Stomach smooth muscle (tissue), 2 donors: Measurements from ENCODE around the gene CCDC170.

Experiments used
- H3K27ac ChIP-seq: one replicate; pipeline ENCODE4 v1.7.0; 2013; ENCODE audit warnings: mild to moderate bottlenecking, low read length, inconsistent platforms
- H3K27me3 ChIP-seq, 2 donors: one replicate each; pipeline ENCODE4 v1.7.0; 2013; ENCODE audit warnings: low read length in 2 of 2; ENCODE audit not compliant: insufficient read depth in 2 of 2, control insufficient read depth in 1 of 2
- H3K36me3 ChIP-seq, 2 donors: one replicate each; pipeline ENCODE4 v1.7.0; 2013; ENCODE audit warnings: low read length in 2 of 2; ENCODE audit not compliant: control insufficient read depth in 2 of 2, insufficient read depth in 2 of 2
- H3K4me1 ChIP-seq: one replicate; pipeline ENCODE4 v1.7.0; 2013; ENCODE audit warnings: low read length; ENCODE audit not compliant: control insufficient read depth, insufficient read depth
- H3K4me3 ChIP-seq, 2 donors: one replicate each; pipeline ENCODE4 v1.7.0; 2013; ENCODE audit warnings: low read length in 2 of 2
- H3K9ac ChIP-seq, 2 donors: one replicate each; pipeline ENCODE4 v1.7.0; 2013; ENCODE audit warnings: low read length in 2 of 2, mild to moderate bottlenecking in 1 of 2
- H3K9me3 ChIP-seq, 2 donors: one replicate each; pipeline ENCODE4 v1.7.0; 2013; ENCODE audit warnings: low read length in 2 of 2; ENCODE audit not compliant: control insufficient read depth in 2 of 2
- donor health status: healthy.
- donor health status: Pancreatic carcinoma.

The CCDC170 gene

GRCh38 chr6:151617539-151617938, 123.7 kb downstream of the CCDC170 start:
- H3K27me3 ChIP-seq = no peaks in the 10 kb centered on the region
- no peak overlapping the region for H3K9ac ChIP-seq
- H3K36me3 ChIP-seq = no peaks in the 10 kb centered on the region
- H3K4me1 ChIP-seq = no peaks in the 10 kb centered on the region
- H3K4me3 ChIP-seq = no peak overlapping the region
- H3K9me3 ChIP-seq = peaks cover 0 to 2% of the 10 kb centered on the region in 2 donors
- H3K27ac ChIP-seq = no peak overlapping the region

GRCh38 chr6:151618717-151619116, 124.9 kb downstream of the CCDC170 start:
- peaks cover 0 to 2% of the 10 kb centered on the region in 2 donors for H3K9me3 ChIP-seq
- no peak overlapping the region for H3K9ac ChIP-seq
- no peaks in the 10 kb centered on the region for H3K4me1 ChIP-seq

GRCh38 chr6:151620179-151620578, 126.4 kb downstream of the CCDC170 start:
- no peak overlapping the region for H3K27ac ChIP-seq
- no peaks in the 10 kb centered on the region for H3K36me3 ChIP-seq
- H3K4me1 ChIP-seq = no peaks in the 10 kb centered on the region
- peaks cover 0 to 2% of the 10 kb centered on the region in 2 donors for H3K9me3 ChIP-seq
- no peaks in the 10 kb centered on the region for H3K27me3 ChIP-seq
- no peak overlapping the region for H3K4me3 ChIP-seq
- H3K9ac ChIP-seq = no peak overlapping the region

More at GRCh38 chr6:151618717-151619116, 124.9 kb downstream of the CCDC170 start:
- Histone ChIP-seq H3K4me3 (no peak overlapping the region), H3K27me3 (no peaks in the 10 kb centered on the region), H3K27ac (no peak overlapping the region), H3K36me3 (no peaks in the 10 kb centered on the region)

- H3K36me3 ChIP-seq = no peaks in the 10 kb centered on the region
- no peak overlapping the region for H3K27ac ChIP-seq
- H3K9me3 ChIP-seq = no peaks in the 10 kb centered on the region
- no peak overlapping the region for H3K4me3 ChIP-seq
- H3K27me3 ChIP-seq = no peaks in the 10 kb centered on the region
- H3K4me1 ChIP-seq = no peaks in the 10 kb centered on the region
- H3K9ac ChIP-seq = no peak overlapping the region
Measured at GRCh38 chr6:151624071-151624470, 130.3 kb downstream of the CCDC170 start.

GRCh38 chr6:151624481-151624880, 130.7 kb downstream of the CCDC170 start:
- Histone ChIP-seq H3K9ac (no peak overlapping the region), H3K4me3 (no peak overlapping the region), H3K27ac (no peak overlapping the region), H3K9me3 (no peaks in the 10 kb centered on the region), H3K36me3 (no peaks in the 10 kb centered on the region), H3K27me3 (no peaks in the 10 kb centered on the region), H3K4me1 (no peaks in the 10 kb centered on the region)

- Histone ChIP-seq H3K27me3 (no peaks in the 10 kb centered on the region), H3K4me3 (no peak overlapping the region), H3K4me1 (no peaks in the 10 kb centered on the region), H3K9ac (no peak overlapping the region), H3K9me3 (no peaks in the 10 kb centered on the region), H3K36me3 (no peaks in the 10 kb centered on the region), H3K27ac (no peak overlapping the region)
Measured at GRCh38 chr6:151624900-151625536, 131.2 kb downstream of the CCDC170 start.

GRCh38 chr6:151627689-151628444, 134.1 kb downstream of the CCDC170 start:
- Histone ChIP-seq H3K36me3 (no peaks in the 10 kb centered on the region), H3K4me3 (no peak overlapping the region), H3K27me3 (no peaks in the 10 kb centered on the region), H3K4me1 (no peaks in the 10 kb centered on the region), H3K9ac (no peak overlapping the region), H3K9me3 (no peaks in the 10 kb centered on the region), H3K27ac (no peak overlapping the region)

- H3K27me3 ChIP-seq = no peaks in the 10 kb centered on the region
- no peak overlapping the region for H3K4me3 ChIP-seq
- H3K4me1 ChIP-seq = no peaks in the 10 kb centered on the region
- no peaks in the 10 kb centered on the region for H3K9me3 ChIP-seq
- no peak overlapping the region for H3K9ac ChIP-seq
- no peaks in the 10 kb centered on the region for H3K36me3 ChIP-seq
- H3K27ac ChIP-seq = no peak overlapping the region
Measured at GRCh38 chr6:151629791-151630190, 136.0 kb downstream of the CCDC170 start.

GRCh38 chr6:151630387-151630786, 136.6 kb downstream of the CCDC170 start:
- no peak overlapping the region for H3K27ac ChIP-seq

GRCh38 chr6:151630991-151631655, 137.3 kb downstream of the CCDC170 start:
- no peak overlapping the region for H3K27ac ChIP-seq
- H3K27me3 ChIP-seq = no peaks in the 10 kb centered on the region
- no peak overlapping the region for H3K4me3 ChIP-seq
- H3K9me3 ChIP-seq = no peaks in the 10 kb centered on the region
- H3K36me3 ChIP-seq = no peaks in the 10 kb centered on the region
- H3K4me1 ChIP-seq = no peaks in the 10 kb centered on the region
- H3K9ac ChIP-seq = no peak overlapping the region

More at GRCh38 chr6:151630387-151630786, 136.6 kb downstream of the CCDC170 start:
- Histone ChIP-seq H3K9ac (no peak overlapping the region), H3K27me3 (no peaks in the 10 kb centered on the region), H3K36me3 (no peaks in the 10 kb centered on the region), H3K9me3 (no peaks in the 10 kb centered on the region), H3K4me3 (no peak overlapping the region), H3K4me1 (no peaks in the 10 kb centered on the region)
